AG04449 (cell line): ENCODE data around the gene CEP128.
A peak's percentile ranks its signal among the peaks of the same experiment; 100 is the strongest.

Source experiments
- CTCF ChIA-PET: fragments of 350-600 bp; formaldehyde crosslinking; extraction: SDS; loops from one replicate; lab custom pipeline; 2021; ENCODE audit warnings: antibody characterized with exemption; lab: Yijun Ruan, JAX
- POLR2A ChIA-PET: fragments of 400-600, 350-600 bp; formaldehyde crosslinking; extraction: SDS; loops from one replicate; lab custom pipeline; 2020; ENCODE audit warnings: antibody characterized with exemption, inconsistent platforms; lab: Yijun Ruan, JAX
- DNase-seq: peaks from one replicate; pipeline ENCODE4 v3.0.0-alpha.2; 2010; ENCODE audit warnings: low read depth, low spot score
- H3K4me3 ChIP-seq: 2 replicates; pipeline ENCODE4 v1.5.1; 2011; ENCODE audit warnings: low read depth, mild to moderate bottlenecking, control low read depth, low read length
- TF ChIP-seq, protein P1 (sequence below): IDR thresholded peaks from one replicate; pipeline ENCODE4 v1.5.1; 2011; ENCODE audit warnings: mild to moderate bottlenecking, moderate library complexity, low read length, control low read depth, inconsistent platforms; ENCODE audit not compliant: insufficient read depth; ENCODE audit errors: missing control alignments

Gene CEP128

DNA sequence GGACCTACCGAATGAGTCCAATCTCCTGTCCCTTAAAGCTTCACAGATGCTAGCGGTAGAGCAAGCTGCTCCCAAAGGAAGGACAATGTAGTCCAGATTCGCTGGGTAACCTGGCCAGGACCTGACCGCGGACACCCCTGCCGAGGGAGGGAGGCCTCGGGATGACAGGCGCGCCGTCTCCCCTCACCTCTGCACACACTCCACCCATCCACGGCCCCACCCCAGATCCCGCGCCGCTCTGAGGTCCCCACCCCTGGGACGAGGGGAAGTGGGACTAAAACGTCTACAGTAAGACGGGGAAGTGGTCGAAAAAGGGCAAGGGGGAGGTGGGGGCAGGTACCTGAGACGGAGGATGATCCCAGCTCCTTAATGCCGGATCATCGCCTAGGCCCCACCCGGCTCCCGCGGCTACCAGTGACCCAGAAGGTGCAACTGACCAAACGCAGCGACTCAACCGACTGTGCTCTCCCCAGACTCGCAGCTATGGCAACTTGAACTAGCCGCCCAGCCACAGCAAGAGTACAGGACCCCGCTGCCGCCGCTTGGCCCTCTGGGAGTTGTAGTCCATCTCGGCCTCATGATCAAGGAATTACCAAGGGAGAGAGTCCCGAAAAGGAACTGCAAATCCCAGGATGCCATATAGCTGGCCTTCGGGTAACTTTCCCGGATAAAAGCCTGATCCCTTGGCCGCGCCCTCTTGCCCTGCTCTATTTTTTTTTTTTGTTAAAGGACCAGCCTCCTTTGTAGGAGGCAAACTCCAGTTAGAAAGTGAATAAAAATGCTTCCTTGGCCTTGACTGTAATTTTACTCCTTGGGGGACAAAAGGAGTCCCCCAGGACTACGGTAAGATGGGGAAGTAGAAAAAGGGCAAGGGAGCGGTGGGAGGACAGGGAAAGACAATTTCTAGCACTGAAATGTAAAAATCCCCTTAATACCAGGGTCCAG lies at the start of gene CEP128:
Gene CEP128, minus strand, starts transcription at position 498 of the 945 bp plus-strand sequence.
- TF ChIP-seq, protein P1, sequence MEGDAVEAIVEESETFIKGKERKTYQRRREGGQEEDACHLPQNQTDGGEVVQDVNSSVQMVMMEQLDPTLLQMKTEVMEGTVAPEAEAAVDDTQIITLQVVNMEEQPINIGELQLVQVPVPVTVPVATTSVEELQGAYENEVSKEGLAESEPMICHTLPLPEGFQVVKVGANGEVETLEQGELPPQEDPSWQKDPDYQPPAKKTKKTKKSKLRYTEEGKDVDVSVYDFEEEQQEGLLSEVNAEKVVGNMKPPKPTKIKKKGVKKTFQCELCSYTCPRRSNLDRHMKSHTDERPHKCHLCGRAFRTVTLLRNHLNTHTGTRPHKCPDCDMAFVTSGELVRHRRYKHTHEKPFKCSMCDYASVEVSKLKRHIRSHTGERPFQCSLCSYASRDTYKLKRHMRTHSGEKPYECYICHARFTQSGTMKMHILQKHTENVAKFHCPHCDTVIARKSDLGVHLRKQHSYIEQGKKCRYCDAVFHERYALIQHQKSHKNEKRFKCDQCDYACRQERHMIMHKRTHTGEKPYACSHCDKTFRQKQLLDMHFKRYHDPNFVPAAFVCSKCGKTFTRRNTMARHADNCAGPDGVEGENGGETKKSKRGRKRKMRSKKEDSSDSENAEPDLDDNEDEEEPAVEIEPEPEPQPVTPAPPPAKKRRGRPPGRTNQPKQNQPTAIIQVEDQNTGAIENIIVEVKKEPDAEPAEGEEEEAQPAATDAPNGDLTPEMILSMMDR = no peak
- ChIA-PET POLR2A (interaction anchor here (0.7 to 1.4 kb wide), 2 partner anchors 10 to 277 kb away, joined by 3 to 10 read pairs; no protein-coding TSS in a partner anchor), CTCF (interaction anchor here (0.6 to 3.5 kb wide), 7 partner anchors 7 to 1982 kb away, joined by 3 to 13 read pairs (median 5); partner anchors contain the start of gene TSHR)
- peak within 1 kb of the TSS; percentile 89 for H3K4me3 ChIP-seq
- peak; percentile 81 for DNase-seq

DNA sequence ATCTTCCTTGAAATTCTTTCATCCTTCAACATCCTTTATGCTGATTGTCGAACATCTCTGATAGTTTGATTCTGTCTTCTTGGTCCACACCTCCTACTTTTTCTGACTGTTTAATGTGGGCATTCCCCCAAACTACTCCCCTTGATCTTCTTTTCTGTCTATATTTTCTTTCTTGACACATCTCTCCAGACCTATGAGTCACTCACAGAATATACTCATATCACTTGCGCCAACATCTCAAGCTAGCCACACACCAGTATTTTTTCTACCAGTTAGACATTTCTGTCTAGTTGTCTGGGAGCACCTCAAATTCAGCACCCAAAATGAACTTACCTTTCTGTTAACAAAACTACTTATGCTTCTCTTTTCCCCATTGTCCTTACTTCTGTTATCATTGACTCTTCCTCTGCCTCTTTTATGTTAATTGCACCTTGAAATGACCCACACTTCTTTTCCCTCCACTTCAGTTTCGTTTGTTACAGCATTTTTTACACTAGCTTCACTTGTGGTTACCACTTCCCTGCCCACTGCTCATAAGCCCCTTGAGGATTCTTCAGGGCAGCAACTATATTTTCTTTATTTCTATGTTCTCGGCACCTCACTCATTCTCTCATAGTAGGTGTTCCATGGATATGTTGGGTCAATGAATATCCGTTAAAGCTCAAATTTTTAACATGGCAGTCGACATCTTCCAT lies 47.3 kb upstream of the CEP128 start:
- DNase-seq = no peak
- no peak overlapping the region for H3K4me3 ChIP-seq
- POLR2A ChIA-PET = no interaction called here
- CTCF ChIA-PET = interaction anchor here (0.5 to 8.3 kb wide), 15 partner anchors 9 to 1807 kb away, joined by 3 to 138 read pairs (median 9); partner anchors contain the start of gene TSHR
- TF ChIP-seq, protein P1 = no peak

DNA sequence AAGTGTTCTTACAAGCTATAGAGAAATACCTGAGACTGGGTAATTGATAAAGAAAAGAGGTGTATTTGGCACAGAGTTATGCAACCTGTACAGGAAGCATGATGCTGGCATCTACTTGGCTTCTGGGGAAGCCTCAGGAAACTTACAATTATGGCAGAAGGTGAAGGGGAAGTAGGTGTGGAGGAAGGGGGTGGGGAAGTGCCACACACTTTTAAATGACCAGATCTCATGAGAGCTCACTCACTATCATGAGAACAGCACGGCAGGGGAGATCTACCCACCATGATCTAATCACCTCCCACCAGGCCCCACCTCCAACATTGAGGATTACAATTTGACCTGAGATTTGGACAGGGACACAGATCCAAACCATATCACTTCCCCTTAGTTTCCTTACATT lies 46.7 kb upstream of the CEP128 start:
- no peak overlapping the region for H3K4me3 ChIP-seq
- no peak for DNase-seq
- TF ChIP-seq, protein P1 = no peak
- POLR2A ChIA-PET = no interaction called here
- CTCF ChIA-PET = interaction anchor here (0.6 to 8.3 kb wide), 13 partner anchors 8 to 476 kb away, joined by 3 to 138 read pairs (median 10); partner anchors contain the start of gene TSHR

DNA sequence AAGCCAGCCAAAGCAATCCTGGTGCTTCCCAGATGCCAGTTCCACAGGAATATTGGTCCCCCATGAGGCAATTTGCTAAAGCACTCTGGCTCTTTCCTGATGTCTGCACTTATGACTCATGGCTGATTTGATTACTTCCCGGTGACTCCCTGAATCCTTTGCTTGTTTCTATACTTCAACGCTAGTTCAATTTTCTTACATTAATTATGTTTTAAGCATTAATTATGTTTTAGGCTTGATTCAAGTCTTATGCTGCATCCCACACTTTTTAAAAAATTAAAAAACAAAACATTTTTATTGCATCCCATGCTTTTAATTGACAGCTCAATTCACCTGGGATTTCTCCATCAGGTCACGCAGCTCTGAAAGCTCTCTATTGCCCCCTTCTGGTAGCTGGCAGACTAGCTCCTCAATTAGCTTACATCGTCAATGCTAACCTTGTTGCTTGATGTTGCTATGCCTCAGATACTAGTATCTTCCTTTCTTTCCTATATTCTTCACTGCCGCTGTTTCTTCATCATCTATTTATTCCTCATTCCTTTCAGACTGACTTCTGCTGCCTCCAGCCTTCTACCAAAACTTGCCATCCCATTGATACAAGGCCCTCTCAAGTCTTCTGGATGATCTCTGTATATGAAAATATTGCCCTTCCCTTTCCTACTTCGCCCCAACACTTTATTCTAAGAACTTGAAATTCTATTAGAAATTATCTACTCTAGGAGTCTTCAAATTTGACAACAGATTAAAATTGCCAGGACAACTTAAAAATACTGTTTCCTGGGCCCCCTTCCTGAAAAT lies 45.9 kb upstream of the CEP128 start:
- CTCF ChIA-PET = interaction anchor here (0.7 to 8.3 kb wide), 25 partner anchors 9 to 933 kb away, joined by 3 to 138 read pairs (median 5); partner anchors contain the start of gene TSHR
- no peak for DNase-seq
- H3K4me3 ChIP-seq = no peak overlapping the region
- TF ChIP-seq, protein P1 = peak; percentile 89
- POLR2A ChIA-PET = interaction anchor here (0.9 kb wide), 1 partner anchor 232 kb away, joined by 4 read pairs; no protein-coding TSS in a partner anchor

DNA sequence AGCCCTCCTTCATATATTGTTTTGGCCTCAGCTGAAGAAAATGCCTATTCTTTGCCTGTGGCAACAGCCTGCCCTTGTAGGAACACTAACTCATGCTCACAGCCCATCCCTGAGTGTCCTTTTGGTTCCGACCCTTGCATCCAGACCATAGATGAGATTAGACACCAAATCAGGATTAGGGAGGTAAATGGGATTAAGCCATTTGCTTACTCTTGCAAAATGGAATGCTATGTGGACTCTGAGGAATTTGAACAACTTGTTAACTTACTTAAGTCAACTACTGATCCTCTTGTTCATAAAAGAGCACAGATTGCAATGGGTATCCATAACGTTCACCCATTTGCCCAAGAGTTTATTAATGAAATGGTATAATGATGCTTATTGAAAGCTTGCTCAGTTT lies 41.2 kb upstream of the CEP128 start:
- POLR2A ChIA-PET = no interaction called here
- TF ChIP-seq, protein P1 = no peak
- H3K4me3 ChIP-seq = no peak overlapping the region
- CTCF ChIA-PET = interaction anchor here (7.5 to 8.1 kb wide), 2 partner anchors 9 to 16 kb away, joined by 82 to 90 read pairs; no protein-coding TSS in a partner anchor
- DNase-seq = no peak
